NCI-H446 treated with DMSO at 0.1 percent for 48 hours (cell line): ENCODE results near the gene HMCN2.
"Not testable (repeated sequence)": the region's sequence is repeated elsewhere in the genome, so short reads cannot be mapped to it uniquely, and the experiment has no call there.

Source experiments
- DNase-seq: peaks from one replicate; lab custom pipeline; 2025; lab: John Stamatoyannopoulos, UW

HMCN2 gene

DNA sequence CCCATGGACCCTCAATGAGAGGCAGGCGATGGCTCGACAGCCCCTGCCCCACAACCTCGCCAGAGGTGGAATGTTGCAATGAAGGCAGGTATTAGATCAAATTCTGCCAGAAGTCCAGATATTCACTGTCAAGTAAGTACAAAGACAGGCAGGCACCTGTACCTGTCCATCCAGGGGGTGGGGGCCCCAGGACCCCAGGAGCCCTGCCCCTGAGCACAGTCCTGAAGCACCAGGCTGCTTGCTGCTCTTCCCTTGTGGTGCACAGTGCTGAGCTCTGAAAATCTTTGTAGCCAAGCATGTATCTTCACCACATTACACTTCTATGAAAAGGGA is 26.2 kb upstream of the HMCN2 start:
- DNase-seq: no peak

- DNase-seq: no peak
These were observed 25.8 kb upstream of the HMCN2 start for GRCh38 chr9:130239741-130240241.

DNA sequence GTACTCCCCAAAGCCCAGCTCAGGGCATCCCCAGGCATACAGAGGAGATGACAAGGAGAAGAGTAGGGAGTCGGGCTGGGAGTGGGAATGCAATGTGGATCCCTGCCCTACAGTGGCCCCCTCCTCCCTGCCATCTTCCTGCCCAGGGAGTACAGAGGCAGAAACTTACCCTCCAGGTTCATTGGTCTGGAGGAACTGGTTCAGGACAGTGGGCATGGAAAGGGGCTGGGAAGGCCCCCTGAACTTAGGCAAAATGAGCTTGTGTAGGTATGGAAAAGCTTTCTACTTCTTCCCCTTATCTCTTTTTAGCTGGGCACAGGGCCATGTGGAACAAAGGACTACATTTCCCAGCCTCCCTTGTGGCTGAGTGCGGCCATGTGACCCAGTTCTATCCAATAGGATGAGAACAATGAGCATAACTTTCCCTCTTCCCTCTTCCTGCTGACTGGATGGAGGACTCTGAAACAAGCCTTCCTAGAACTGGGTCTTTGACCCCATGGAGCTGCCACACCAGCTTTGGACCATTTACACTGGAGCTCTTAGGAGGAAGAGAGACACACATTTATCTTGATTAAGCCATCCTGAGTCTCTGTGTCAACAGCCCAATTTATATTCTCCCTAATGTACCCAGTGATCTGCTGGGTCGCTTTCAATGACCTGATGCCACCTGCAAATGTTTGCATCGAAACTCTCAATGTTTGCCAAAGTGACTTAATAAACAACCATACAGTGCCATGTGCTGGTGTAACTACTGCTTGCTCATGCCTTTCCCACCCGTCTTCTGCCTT is 25.0 kb upstream of the HMCN2 start:
- peak; percentile 22 for DNase-seq

- DNase-seq: no peak
These were observed 24.4 kb upstream of the HMCN2 start for GRCh38 chr9:130241198-130241535.

- no peak for DNase-seq
These were observed 23.1 kb upstream of the HMCN2 start for GRCh38 chr9:130242270-130243014.

DNA sequence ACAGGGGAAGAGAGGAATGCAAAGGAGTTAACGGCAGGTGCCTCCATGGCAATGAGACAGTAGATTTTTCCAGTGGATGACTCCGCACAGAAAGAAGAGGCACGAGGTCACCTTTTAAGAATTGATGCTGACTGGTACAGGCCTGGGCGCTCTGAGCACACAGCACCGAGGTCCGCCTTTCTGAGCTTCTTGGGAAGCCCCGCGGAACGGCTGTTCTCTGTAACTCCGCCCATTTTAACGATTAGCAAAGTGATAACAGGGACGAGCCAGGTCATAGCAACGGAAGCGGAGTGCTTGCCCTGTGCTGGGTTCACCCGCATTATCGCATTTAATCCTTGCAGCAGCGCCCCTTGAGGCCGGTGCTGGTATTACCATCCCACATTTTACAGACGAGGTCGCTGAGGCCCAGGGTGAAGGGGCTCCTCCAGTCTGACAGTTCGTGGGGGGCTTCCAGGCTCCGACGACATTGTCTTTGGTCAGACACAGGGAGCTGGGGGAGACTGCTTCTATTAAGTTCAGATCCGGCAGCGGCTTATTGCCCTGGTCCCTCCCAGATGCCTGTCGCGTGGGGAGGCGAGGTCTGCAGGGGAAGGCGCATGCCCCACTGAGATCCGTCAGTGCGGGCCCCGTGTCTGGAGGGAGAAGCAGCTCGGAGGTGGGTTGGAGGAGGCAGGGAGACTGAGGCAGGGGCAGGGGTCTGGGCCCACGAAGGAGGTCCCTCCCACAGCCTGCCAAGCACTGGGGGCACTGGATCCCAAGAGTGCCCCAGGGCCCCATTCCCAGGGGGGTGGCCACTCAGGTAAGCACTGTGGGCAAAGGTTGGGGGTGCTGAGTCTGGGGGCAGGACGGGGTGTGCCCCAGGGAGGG is 22.3 kb upstream of the HMCN2 start:
- DNase-seq: no peak

DNA sequence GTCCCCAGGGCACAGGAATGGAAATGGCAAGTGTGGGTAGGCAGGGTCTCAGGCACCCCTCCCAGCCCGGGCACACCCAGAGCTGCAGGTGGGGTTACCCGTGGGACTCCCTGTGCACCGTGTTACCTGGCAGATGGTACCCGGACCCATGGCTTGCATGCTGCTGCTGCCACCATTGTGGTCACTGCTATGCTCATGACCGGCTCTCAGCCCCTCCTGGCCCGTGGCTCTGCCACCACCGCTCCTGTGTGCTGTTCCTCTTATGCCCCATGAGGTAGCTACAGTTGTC is 21.7 kb upstream of the HMCN2 start:
- no peak for DNase-seq

DNA sequence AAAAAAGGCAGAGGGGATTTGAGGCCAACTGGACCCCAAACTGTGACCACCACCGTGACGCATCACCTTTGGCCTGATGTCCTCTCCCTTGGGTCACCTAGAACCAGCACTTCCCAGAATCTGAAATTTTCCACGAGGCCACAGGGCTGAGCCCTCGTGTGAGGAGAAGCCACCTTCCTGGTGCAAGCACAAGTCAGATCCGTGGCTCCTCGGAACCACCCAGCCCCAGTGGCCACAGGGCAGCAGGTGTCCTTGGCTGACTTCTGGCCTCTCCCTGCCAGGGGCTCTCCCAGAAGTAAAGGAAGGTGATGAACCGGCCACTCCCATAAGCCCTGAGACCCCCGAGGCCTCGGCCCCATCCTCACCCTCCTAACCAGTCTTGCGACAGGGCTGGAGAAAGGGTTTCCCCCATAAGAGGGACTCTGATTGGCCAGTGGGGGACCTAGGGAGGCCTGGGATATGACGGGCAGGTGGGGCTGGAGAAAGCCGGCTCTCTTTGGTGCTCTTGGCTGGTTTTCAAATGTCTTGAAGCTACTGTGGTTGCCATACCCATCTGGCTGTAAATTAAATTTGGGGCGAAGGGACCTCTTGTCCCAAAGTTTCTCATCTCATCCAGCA is 20.9 kb upstream of the HMCN2 start:
- DNase-seq: no peak

- DNase-seq: no peak
These were observed 20.1 kb upstream of the HMCN2 start for GRCh38 chr9:130245474-130245873.

GRCh38 chr9:130246126-130246525 is 19.4 kb upstream of the HMCN2 start:
- DNase-seq: no peak

- no peak for DNase-seq
These were observed 10.6 kb upstream of the HMCN2 start for GRCh38 chr9:130254747-130255630.

DNA sequence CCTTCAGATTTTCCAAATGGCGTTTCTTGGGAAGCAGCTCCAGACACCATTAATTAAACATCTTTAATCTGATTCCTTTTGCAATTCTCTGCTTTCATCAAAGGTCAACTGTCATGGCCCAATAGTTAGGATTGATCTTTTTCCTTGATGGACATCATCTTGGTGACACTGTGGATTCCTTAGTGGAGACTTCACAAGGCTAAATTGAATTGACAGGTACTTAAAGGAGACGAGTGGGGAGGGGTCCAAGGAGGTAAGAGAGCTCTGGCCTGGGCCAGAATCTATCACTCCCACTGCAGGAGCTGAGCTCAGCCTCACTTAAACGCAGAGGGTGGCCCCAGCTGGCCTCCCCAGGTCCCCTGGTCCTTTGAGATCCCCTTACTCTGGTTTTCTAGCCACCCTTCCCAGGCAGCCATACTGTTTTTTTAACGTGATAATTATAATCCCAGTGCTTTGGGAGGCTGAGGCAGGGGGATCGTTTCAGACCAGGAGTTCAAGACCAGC is 9.9 kb upstream of the HMCN2 start:
- no peak for DNase-seq

- no peak for DNase-seq
These were observed 8.9 kb upstream of the HMCN2 start for GRCh38 chr9:130256644-130257043.

- DNase-seq: not testable (repeated sequence)
These were observed 7.4 kb upstream of the HMCN2 start for GRCh38 chr9:130258137-130258536.

DNA sequence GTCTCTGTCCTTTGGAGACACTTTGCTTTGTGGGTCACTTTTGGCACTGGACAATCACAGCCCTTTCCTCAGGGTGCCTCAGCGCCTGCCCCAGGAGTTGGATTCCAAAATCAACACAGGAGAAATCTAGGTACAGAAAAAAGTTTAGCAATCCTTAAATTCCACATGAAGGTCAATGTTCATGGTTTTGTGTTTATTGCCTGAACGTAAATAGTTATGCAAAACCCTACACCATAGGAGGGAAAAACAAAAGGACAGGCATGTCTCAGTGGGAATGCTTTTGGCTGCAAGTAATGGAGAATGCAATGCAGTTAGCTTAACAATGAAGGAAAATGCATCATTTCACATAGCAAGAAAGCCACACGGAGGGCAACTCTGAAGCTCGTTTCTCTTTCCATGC is 6.5 kb upstream of the HMCN2 start:
- DNase-seq: no peak

DNA sequence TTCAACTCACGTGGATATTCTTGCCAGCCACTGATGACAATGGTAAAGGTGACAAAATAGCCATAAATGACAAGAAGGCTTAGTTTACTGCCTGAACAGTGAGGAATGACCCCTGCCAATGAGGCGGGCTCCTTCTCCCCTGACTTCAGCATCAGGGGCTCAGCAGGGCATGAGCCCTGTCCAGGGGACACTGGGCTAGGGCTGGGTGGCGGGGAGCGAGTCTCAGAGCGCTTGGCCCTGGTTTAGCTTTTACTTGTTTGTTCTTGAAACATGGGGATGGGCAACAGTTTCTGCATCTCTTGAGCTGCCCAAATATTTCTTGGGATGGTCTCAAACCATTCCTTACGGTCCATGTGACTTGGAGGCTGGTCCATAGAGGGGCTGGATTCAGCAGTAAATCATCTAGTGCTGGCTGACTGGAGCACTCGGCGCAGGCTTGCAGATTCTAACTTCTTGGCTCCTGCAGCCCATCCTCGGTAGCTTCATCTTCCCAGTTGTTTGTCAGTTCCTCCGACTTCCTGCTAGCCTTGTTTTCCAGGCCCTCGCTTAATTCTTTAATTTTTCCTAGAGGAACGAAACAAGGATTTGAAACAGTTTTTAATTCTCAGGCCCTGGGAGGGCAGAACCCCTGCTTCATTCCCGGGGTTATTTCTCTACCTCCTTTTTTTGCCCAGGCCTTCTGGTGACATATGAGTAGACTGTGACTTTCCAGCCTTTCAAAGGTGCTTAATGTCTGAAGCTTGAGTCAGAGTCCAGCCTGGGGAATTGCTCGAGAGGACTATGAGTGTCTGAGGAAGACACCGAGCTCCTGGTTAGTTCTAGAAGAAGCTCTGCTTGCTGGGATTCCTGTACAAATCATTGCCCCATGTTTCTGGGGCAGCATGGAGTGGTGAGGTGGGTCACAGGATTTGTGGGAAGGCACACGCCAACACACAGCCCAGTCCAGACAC is 4.5 kb upstream of the HMCN2 start:
- no peak for DNase-seq

- no peak for DNase-seq
These were observed 3.4 kb upstream of the HMCN2 start for GRCh38 chr9:130262061-130262745.

DNA sequence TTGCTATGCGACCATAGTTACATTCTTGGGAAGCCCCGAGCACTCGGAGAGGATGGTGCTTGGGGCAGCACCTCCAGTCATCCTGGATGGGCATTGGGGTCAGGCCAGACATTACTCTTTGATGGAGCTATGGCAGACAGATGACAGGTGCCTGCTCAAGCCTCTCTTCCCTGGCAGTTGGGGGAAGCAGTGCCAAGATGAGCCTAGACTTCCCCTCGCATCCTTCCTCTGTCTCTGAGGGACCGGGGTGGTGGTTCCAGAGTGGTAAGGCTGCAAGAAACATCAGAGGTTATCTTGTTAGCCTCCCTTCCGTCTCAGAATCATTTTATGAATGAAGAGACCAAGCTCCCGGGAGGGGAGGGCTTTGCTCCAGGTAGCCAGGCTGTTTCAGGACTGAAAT is 2.8 kb upstream of the HMCN2 start:
- DNase-seq: no peak

GRCh38 chr9:130263601-130264413 is 1.8 kb upstream of the HMCN2 start:
- no peak for DNase-seq
